HG02885 (cell line): ENCODE measurements around the gene ANKRD13B.

Source experiments
- ATAC-seq: cut with Tn5 transposase; IDR thresholded peaks from one replicate; pipeline ENCODE4 v1.9.1; 2021; ENCODE audit warnings: mild to moderate bottlenecking; ENCODE audit not compliant: unreplicated experiment, poor library complexity

ANKRD13B gene

GRCh38 chr17:29568331-29569244, 24.3 kb upstream of the ANKRD13B start, which contains the start of gene TP53I13:
TSS of gene TP53I13 (plus strand) at chr17:29568701. CDS start at chr17:29568759, 58 bp downstream.
- peak; percentile 47 for ATAC-seq

GRCh38 chr17:29569245-29569950, 23.5 kb upstream of the ANKRD13B start:
- ATAC-seq, result no peak

- ATAC-seq, result no peak
These were observed 22.4 kb upstream of the ANKRD13B start for GRCh38 chr17:29570521-29570920.

- ATAC-seq, result no peak
These were observed 21.4 kb upstream of the ANKRD13B start for GRCh38 chr17:29571486-29571882.

- ATAC-seq, result no peak
These were observed 20.9 kb upstream of the ANKRD13B start for GRCh38 chr17:29571883-29572681.

GRCh38 chr17:29572691-29573557, 20.0 kb upstream of the ANKRD13B start:
- ATAC-seq, result peak; percentile 41

- ATAC-seq, result no peak
These were observed 19.4 kb upstream of the ANKRD13B start for GRCh38 chr17:29573558-29573869.

- no peak for ATAC-seq
These were observed 18.8 kb upstream of the ANKRD13B start for GRCh38 chr17:29573871-29574731.

- no peak for ATAC-seq
These were observed 18.0 kb upstream of the ANKRD13B start for GRCh38 chr17:29574732-29575510.

- no peak for ATAC-seq
These were observed 17.3 kb upstream of the ANKRD13B start for GRCh38 chr17:29575511-29576213.

- no peak for ATAC-seq
These were observed 16.5 kb upstream of the ANKRD13B start for GRCh38 chr17:29576214-29577000.

GRCh38 chr17:29577001-29577370, 15.9 kb upstream of the ANKRD13B start:
- no peak for ATAC-seq

GRCh38 chr17:29577385-29578211, 15.3 kb upstream of the ANKRD13B start:
- ATAC-seq, result no peak

- no peak for ATAC-seq
These were observed 14.1 kb upstream of the ANKRD13B start for GRCh38 chr17:29578626-29579485.
